A549 treated with RU486 at 1 μM for 4 hours (cell line): Measurements from ENCODE around the gene BPIFB6. TPM values are rescaled to one million over a fixed set of nuclear protein-coding genes. Genes with fewer than 3 reads are reported as not detected.

Experiments used
- total RNA-seq: library from RNA; stranded (reverse); fragments of 200-300 nt; extraction: Qiagen RNA extraction; gene quantifications from 5 replicates; pipeline ENCODE4 v1.2.3, GENCODE V29; 2022; ENCODE audit warnings: low read depth

BPIFB6 gene, protein sequence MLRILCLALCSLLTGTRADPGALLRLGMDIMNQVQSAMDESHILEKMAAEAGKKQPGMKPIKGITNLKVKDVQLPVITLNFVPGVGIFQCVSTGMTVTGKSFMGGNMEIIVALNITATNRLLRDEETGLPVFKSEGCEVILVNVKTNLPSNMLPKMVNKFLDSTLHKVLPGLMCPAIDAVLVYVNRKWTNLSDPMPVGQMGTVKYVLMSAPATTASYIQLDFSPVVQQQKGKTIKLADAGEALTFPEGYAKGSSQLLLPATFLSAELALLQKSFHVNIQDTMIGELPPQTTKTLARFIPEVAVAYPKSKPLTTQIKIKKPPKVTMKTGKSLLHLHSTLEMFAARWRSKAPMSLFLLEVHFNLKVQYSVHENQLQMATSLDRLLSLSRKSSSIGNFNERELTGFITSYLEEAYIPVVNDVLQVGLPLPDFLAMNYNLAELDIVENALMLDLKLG
- total RNA-seq, result not detected in 5 replicates

DNA sequence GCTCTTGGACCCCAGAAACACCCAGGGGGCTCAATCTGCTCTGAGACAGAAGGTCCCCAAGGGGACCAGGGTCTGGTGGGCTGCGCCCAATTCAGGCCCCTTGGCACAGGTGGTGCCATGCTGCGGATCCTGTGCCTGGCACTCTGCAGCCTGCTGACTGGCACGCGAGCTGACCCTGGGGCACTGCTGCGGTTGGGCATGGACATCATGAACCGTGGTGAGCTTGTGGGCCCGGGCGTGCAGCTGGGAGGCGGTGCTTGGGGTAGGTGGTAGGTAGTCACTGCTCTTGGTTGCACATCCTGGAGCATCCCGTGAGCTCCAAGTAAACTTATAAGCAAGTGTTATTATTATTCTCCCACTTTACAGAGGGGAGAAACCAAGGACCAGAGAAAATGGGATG is at the start of gene BPIFB6:
Gene BPIFB6, plus strand, starts transcription at position 118 of the 400 bp plus-strand sequence. Its CDS starts 0 bp downstream, at position 118.

DNA sequence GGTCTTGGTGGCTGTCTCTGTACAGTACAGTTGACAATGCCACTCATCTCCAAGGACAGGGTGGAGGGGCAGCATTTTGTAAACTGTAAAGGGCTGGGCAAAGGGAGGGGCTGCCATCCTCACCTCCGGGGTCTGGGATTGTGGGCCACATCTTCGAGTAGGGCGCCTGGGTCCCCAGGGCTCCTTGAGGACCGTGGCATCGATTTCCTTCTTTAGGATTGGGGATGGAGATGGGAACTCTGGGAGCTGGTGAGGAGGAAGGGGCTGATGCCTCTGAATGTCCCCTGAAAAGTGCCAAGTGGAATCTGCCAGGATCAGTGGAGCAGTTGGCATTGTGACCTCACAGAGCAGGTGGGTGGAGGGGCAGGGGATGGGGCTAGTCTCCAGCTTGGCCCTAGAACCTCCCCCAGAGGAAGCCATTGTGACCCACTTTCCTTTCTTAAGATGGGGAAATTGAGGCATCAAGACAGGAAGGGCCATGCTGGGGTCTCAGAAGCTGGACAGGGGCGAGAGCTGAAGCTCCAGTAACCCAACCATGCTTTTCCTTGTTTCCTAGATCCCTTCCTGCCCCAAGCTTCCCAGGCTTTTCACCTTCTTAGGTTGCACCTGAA is 27.2 kb upstream of the BPIFB6 start, which contains the start of gene SUN5:
Gene SUN5, minus strand, starts transcription at position 293 of the 611 bp plus-strand sequence. Its CDS starts 93 bp downstream, at position 200.

DNA sequence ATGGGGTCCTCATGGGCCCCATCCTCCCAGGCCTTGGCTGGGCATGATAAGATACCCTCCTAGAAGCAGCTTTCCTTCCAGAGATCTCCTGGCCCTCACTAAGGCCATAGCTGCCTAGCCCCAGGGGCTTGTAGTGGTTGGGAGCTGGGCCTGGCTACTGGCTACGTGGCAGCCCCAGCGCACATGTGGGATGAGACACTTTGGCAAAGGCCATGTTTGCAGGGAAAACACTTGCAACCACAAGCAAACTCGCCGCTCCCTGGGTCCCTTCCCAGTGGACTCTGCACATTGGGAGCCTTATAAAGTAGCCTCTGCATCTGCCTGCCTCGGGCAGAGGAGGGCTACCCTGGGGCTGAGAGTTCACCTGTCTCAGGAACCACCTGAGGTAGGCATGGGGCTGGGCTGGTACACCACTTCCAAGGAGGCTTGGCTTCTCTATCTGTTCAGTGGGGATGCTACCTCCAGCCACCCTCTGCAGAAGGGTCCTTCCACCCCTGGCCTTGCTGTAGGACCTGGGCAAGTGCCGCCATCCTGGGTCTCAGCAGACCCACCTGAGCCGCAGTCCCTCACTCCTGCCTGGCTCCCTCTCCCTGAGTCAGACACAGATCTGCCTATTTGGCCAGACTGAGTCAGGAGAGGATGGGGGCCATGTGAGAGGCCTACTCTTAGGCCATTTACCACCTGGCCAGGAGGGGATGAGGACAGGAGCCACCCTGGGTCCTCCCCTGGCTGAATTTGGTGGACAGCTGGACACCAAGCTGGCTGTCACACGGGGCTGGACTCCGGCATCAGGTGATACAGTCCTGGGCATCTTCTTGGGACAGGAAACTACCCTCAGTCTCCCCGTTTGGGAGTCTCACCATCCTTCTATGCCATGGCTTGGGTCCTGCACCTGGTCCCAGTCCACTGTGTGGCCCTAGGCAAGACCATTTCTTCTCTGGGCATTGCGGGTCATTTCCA is 23.8 kb upstream of the BPIFB6 start, which contains the start of gene BPIFB2:
Gene BPIFB2, plus strand, starts transcription at position 329 of the 960 bp plus-strand sequence. CDS start 871 bp downstream, outside the sequence.

DNA sequence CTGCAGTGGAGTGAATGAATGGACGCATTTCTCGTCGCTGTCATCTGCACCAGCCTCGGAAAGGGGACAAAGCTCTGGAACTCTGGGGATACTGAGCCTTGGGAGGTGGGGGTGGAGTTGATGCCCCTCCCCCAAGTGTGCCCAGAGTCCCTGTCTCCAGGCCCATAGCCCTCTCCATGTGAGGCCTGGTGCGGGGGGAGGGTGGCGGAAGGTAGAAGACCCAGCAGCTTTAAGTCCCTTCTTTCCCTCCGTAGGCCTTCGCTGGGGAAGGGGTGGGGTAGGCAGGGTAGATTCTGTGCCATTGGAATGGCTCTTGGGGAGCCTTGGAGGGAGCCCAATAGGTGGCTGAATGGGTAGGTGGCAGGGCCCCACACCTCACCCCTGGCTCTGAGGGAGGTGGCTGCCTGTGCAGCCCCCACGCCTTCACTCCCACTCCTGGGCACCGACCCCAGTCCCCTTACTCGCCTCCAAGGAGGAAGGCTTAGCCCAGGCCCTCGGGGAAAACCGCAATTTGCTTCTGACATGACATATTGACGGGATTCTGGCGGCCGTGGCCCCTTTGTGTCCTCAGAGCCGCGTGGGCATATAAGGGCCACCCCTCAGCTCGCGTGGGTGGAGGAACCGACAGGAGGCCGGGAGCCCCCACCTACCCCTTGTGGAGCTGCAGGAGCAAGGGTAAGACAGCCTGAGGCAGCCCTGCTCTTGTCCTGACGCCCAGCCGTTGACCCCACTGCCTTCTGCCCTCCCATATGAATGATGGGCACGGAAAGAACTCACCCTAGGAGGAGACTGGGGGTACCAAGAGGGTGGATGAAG is 22.1 kb downstream of the BPIFB6 start, which contains the start of gene BPIFB3:
Gene BPIFB3, plus strand, starts transcription at position 613 of the 816 bp plus-strand sequence. CDS start 1,533 bp downstream, outside the sequence.

DNA sequence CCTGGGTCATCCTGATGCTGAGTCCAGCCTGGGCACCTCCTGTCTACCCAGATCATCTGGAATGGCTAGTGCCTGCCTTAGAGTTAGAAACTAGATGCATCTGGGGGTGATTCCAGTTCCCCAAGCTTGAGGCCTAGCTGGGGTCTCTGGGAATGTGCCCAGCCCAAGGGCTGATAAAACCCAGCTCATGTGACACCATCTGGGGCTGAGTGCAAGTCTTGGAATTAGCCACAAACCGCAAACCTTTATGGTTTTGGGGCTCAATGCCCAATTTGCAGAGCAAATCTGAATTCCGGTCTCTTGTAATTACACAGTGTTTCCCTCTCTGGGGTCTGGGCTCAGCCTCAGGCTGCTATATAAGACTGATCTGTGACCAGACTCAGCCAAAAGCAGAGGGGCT is 47.8 kb downstream of the BPIFB6 start, which contains the start of gene BPIFB4:
Gene BPIFB4, plus strand, starts transcription at position 385 of the 400 bp plus-strand sequence. CDS start 1,884 bp downstream, outside the sequence.

Other genes starting within 250 kb of the BPIFB6 start
- gene MAPRE1, start 211.7 kb upstream of the BPIFB6 start, total RNA-seq, result 107 to 165 TPM (median 145 TPM) in 5 replicates
- not detected in 5 replicates for gene EFCAB8, start 172.7 kb upstream of the BPIFB6 start, total RNA-seq
- not detected in 5 replicates for gene SUN5, start 27.2 kb upstream of the BPIFB6 start, total RNA-seq
- gene BPIFB2, start 23.9 kb upstream of the BPIFB6 start, total RNA-seq, result not detected in 5 replicates
- gene BPIFB3, start 22.3 kb downstream of the BPIFB6 start, total RNA-seq, result not detected in 5 replicates
- gene BPIFB4, start 48.0 kb downstream of the BPIFB6 start, total RNA-seq, result not detected in 5 replicates
- gene BPIFA2, start 136.5 kb downstream of the BPIFB6 start, total RNA-seq, result not detected in 5 replicates
- gene BPIFA3, start 185.7 kb downstream of the BPIFB6 start, total RNA-seq, result not detected in 5 replicates
- gene BPIFA1, start 204.3 kb downstream of the BPIFB6 start, total RNA-seq, result not detected in 5 replicates